CD4-positive, alpha-beta T cell treated with Interleukin-6 for 4 hours (primary cell): ENCODE results near the gene WIZ.

ENCODE experiments used
- DNase-seq: peaks from one replicate; pipeline ENCODE4 v3.0.0-alpha.2; 2020; ENCODE audit warnings: mixed read lengths

The WIZ gene

DNA sequence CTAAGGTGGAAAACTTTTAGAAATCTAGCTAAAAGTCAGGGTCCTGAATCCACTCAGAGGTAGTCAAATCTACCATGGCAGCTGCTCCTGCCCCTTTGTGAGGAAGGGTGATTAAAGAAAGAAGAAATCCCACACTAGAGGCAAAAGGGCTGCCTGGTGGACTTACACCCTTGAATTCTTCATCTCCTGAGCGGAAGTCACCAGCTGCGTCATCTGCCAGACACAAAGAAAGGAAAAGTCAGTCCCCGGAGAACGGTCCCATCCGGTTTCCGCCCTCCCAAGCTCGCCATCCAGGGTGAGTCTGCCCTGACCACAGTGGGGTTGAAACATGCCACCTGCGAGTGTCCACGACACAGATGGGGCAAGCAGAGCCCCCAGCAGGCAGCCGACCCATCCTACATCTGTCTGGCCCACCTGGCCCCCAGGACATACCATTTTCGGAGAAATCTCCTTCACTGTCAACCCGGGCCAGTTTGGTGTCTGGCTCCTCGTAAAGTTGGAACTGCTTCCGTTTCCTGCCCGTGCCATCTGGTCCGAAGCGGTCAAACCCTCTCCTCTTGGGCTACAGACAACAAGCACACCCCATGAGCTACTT lies 77.9 kb downstream of the WIZ start:
- DNase-seq = no peak

- no peak for DNase-seq
Measured at GRCh38 chr19:15371119-15371518, 78.6 kb downstream of the WIZ start.
